Measurements from ENCODE around the gene RASA4B.
"Not testable (repeated sequence)": the region's sequence is repeated elsewhere in the genome, so short reads cannot be mapped to it uniquely, and the experiment has no call there.

RASA4B gene

DNA sequence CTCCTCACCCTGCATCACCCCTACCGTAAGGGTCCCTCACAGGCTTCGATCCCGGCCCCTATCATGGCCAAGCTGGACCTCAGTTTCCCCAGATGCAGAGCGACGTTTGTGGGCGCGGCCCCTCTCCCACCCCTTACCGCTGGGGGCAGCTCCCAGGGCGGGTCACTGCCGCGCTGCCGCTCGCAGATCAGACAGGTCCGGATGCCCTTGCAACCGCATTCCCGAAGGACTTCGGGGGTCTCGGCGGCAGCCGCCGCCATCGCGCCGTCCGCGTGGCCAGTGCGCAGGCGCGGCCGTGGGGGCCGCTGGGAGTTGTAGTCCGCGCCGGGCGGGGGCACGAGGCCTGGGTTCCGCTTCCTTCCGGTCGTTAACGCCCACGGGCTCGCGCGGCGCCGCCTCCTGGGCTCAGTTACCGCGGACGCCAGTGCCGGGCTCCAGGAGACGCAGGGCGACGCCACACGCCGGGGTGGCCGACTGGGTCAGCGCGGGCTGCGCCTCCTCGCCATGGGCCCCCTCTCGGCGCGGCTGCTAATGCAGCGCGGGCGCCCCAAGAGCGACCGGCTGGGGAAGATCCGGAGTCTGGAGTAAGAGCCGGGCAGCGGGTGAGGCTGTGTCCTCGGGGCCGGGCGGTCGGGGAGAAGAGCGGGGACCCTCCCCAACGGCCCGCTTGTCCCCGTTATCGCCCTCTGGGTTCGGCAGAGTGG, 52.8 kb downstream of the RASA4B start, which contains the start of the genes ALKBH4 and LRWD1:
Gene ALKBH4, minus strand, starts transcription at position 287 of the 704 bp plus-strand sequence. Its CDS starts 27 bp downstream, at position 260.
Gene LRWD1, plus strand, starts transcription at position 408 of the 704 bp plus-strand sequence. Its CDS starts 97 bp downstream, at position 505.
- WGBS, 2 experiments: 0% methylated on average over 81 of the region's 81 CpGs
- peak within 1 kb of the TSS; percentile 91 for H3K4me3 ChIP-seq (ENCODE audit: insufficient read depth, low read depth, low read length)
- peak within 1 kb of the TSS; percentile 50 for H3K27ac ChIP-seq (ENCODE audit: insufficient read depth, low read depth, low read length, poor library complexity, severe bottlenecking)

DNA sequence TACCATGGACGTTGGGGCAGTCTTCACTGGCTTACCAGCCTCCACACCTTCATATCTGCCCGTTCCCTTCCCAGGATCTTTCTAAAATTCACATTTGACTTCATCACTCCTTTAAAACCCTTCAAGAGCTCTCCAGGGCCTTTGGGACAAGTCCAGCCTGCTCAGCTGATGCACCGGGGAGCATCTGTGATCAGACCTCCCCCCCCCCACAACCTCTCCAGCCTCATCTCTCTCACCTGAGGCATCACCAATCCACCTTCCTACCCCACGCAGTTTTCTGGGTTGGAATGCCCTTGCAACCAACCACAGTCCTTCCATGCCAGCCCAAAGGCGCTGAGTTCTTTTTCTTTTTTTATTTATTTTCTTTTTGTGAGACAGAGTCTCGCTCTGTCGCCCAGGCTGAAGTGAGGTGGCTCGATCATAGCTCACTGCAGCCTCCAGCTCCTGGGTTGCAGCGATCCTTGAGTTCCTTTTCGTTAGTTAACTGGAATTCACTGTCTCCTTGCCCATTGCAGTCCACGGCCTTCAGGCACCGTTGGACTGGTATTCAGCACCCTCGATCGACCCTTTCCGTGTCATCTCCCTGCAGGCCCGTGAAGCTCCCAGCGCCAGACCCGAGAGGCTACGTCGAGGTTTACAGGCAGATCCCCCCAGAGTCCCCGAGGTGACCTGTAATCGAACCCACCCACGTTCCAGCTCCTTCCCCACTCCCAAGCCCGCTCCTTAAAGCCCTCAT, 53.6 kb downstream of the RASA4B start:
- peak overlapping the region; percentile 91 for H3K4me3 ChIP-seq (ENCODE audit: insufficient read depth, low read depth, low read length)
- H3K27ac ChIP-seq (ENCODE audit: insufficient read depth, low read depth, low read length, poor library complexity, severe bottlenecking): no peak overlapping the region
- H3K9me3 ChIP-seq (ENCODE audit: control insufficient read depth, low read length): no peaks in the 10 kb centered on the region
- H3K4me1 ChIP-seq (ENCODE audit: control insufficient read depth, insufficient read depth, low read length): peaks cover 16% of the 10 kb centered on the region
- 23 to 24% methylated on average over 24 of the region's 24 CpGs for WGBS, 2 experiments
- no peaks in the 10 kb centered on the region for H3K27me3 ChIP-seq (ENCODE audit: control insufficient read depth, insufficient read depth, low read length, poor library complexity, severe bottlenecking)
- peaks cover 7% of the 10 kb centered on the region for H3K36me3 ChIP-seq (ENCODE audit: control insufficient read depth, insufficient read depth, low read length)

More for the DNA sequence above, 52.8 kb downstream of the RASA4B start, which contains the start of the genes ALKBH4 and LRWD1:
- Histone ChIP-seq H3K9me3 (ENCODE audit: control insufficient read depth, low read length) (no peaks in the 10 kb centered on the region), H3K36me3 (ENCODE audit: control insufficient read depth, insufficient read depth, low read length) (peaks cover 4% of the 10 kb centered on the region), H3K27me3 (ENCODE audit: control insufficient read depth, insufficient read depth, low read length, poor library complexity, severe bottlenecking) (no peaks in the 10 kb centered on the region), H3K4me1 (ENCODE audit: control insufficient read depth, insufficient read depth, low read length) (peaks cover 16% of the 10 kb centered on the region)

DNA sequence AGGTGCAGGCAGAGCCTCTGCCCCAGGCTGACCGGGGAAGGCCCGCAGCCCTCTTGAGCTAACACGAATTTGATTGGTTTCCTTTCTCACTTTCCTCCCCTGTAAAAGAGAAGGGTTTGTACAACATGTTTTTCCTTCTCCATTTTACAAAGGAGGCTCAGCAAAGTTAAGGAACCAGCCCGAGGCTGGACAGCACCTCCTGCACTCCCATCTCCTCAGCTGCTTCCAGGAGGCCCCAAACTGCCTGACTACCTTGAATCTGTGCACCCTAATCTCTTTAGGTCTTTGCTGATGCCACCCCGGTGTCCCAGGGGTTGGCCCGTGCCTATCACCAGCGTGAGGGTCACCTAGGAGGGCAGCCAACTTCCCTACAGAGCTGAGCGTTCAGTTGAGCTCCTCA, 57.1 kb downstream of the RASA4B start:
- 95 to 96% methylated on average over 8 of the region's 8 CpGs for WGBS, 2 experiments
- H3K27me3 ChIP-seq (ENCODE audit: control insufficient read depth, insufficient read depth, low read length, poor library complexity, severe bottlenecking): no peaks in the 10 kb centered on the region

DNA sequence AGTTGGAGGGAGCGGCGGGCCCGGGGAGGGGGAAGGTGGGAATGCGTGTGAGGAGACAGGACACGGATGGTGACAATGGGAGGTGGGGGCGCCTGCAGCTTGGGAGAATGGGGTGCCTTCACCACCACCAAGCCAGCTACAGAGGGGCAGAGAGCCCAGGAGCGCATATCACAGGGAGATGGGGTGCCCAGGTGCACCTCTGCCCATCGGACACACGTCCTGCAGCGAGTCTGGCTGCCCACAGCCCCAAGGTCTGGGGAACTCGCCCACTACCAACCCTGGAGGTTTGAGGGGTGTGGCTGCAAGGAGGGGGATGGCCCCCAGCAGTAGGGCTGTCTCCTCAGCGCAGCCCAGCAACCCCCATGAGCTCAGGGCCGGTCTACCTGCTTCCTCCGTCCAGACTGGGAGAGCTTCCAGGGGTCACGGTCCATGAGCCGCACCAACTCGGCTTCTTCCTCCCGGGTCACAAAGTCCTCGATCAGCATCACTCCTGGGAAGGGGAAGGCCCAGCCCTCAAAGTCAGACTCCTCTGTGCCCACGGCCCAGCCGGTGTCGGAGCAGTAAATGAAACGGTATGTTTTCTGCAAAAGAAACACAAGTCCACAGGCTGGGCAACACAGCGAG, 58.2 kb downstream of the RASA4B start:
- Histone ChIP-seq H3K27ac (ENCODE audit: insufficient read depth, low read depth, low read length, poor library complexity, severe bottlenecking) (no peak overlapping the region), H3K9me3 (ENCODE audit: control insufficient read depth, low read length) (no peaks in the 10 kb centered on the region), H3K4me3 (ENCODE audit: insufficient read depth, low read depth, low read length) (no peak overlapping the region), H3K4me1 (ENCODE audit: control insufficient read depth, insufficient read depth, low read length) (peaks cover 7% of the 10 kb centered on the region), H3K36me3 (ENCODE audit: control insufficient read depth, insufficient read depth, low read length) (peaks cover 16% of the 10 kb centered on the region), H3K27me3 (ENCODE audit: control insufficient read depth, insufficient read depth, low read length, poor library complexity, severe bottlenecking) (no peaks in the 10 kb centered on the region)
- WGBS, 2 experiments: 96% methylated on average over 23 to 24 of the region's 24 CpGs

More for the DNA sequence above, 57.1 kb downstream of the RASA4B start:
- no peaks in the 10 kb centered on the region for H3K9me3 ChIP-seq (ENCODE audit: control insufficient read depth, low read length)
- H3K4me3 ChIP-seq (ENCODE audit: insufficient read depth, low read depth, low read length): no peak overlapping the region
- no peak overlapping the region for H3K27ac ChIP-seq (ENCODE audit: insufficient read depth, low read depth, low read length, poor library complexity, severe bottlenecking)
- peaks cover 9% of the 10 kb centered on the region for H3K4me1 ChIP-seq (ENCODE audit: control insufficient read depth, insufficient read depth, low read length)
- peaks cover 16% of the 10 kb centered on the region for H3K36me3 ChIP-seq (ENCODE audit: control insufficient read depth, insufficient read depth, low read length)

DNA sequence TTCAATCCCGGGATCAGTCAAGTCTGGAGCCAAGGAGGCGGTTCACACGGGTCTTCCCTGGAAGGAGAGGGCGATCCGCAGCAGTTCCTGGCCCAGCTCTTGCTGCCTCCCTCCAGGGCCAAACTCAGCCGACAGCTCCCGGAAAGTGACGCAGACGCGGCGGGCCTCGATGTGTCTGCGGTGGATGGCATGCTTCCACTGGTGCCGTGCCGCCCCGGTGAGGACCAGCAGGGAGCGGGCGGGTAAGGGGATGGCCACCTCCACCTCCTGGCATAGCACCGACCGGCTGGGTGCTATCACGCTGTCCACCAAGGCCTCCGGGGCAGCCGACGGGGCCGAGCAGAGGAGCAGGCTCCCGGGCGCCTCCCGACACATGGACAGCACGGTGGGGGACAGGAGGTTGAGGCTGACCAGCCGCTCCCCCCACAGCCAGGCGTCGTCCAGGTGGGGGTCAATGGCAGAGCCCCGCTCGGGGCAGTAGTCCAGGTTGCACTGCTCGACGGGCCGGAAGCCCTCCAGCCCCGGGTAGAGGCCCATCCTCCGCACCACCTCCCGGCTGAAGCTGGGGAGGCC, 60.1 kb downstream of the RASA4B start:
- H3K27me3 ChIP-seq (ENCODE audit: control insufficient read depth, insufficient read depth, low read length, poor library complexity, severe bottlenecking): no peaks in the 10 kb centered on the region
- H3K36me3 ChIP-seq (ENCODE audit: control insufficient read depth, insufficient read depth, low read length): peaks cover 16% of the 10 kb centered on the region
- no peak overlapping the region for H3K4me3 ChIP-seq (ENCODE audit: insufficient read depth, low read depth, low read length)
- H3K27ac ChIP-seq (ENCODE audit: insufficient read depth, low read depth, low read length, poor library complexity, severe bottlenecking): no peak overlapping the region
- H3K9me3 ChIP-seq (ENCODE audit: control insufficient read depth, low read length): no peaks in the 10 kb centered on the region
- H3K4me1 ChIP-seq (ENCODE audit: control insufficient read depth, insufficient read depth, low read length): no peaks in the 10 kb centered on the region
- 96% methylated on average over 40 of the region's 40 CpGs for WGBS, 2 experiments

DNA sequence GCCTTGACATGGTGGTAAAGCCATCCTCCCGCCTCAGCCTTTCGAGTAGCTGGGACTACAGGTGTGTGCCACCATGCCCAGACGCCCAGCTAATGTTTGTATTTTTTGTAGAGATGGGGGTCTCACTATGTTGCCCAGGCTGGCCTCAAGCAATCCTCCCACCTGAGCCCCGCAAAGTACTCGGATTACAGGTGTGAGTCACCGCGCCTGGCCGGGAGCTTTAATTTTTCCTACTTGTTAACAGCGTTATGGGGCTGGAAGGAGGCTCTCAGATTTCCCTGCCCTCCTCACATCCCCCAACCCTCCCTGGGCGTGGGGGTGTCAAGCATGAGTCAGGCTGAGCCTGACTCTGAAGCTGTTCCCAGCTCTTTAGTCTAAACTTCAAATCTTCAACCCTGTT, 61.2 kb downstream of the RASA4B start:
- H3K27me3 ChIP-seq (ENCODE audit: control insufficient read depth, insufficient read depth, low read length, poor library complexity, severe bottlenecking): no peaks in the 10 kb centered on the region
- WGBS, 2 experiments: 93 to 95% methylated on average over 10 of the region's 10 CpGs
- H3K36me3 ChIP-seq (ENCODE audit: control insufficient read depth, insufficient read depth, low read length): peaks cover 16% of the 10 kb centered on the region
- no peak overlapping the region for H3K27ac ChIP-seq (ENCODE audit: insufficient read depth, low read depth, low read length, poor library complexity, severe bottlenecking)
- no peaks in the 10 kb centered on the region for H3K9me3 ChIP-seq (ENCODE audit: control insufficient read depth, low read length)
- H3K4me1 ChIP-seq (ENCODE audit: control insufficient read depth, insufficient read depth, low read length): peaks cover 2% of the 10 kb centered on the region
- H3K4me3 ChIP-seq (ENCODE audit: insufficient read depth, low read depth, low read length): no peak overlapping the region

DNA sequence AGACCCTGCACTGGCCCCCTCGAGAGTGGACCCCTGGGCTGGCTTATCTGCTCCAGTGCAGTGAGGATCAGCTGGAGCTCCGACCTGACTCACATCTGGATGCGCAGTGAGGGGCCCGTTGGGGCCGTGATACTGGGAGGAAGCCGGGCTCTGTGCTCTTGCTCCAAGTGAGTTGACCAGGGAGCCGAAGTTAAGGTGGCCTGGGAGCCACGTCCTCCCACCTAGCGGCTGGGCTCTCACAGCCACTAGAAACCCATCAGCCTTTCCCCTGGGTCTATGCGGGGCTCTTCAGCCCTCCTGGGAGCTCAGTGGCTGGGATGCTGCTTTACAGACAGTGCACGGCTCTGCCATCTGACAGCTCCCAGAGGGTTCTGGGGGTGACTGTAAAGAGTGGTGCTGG, 62.0 kb downstream of the RASA4B start:
- WGBS, 2 experiments: 93 to 95% methylated on average over 11 of the region's 11 CpGs
- no peak overlapping the region for H3K4me3 ChIP-seq (ENCODE audit: insufficient read depth, low read depth, low read length)
- H3K4me1 ChIP-seq (ENCODE audit: control insufficient read depth, insufficient read depth, low read length): peaks cover 4% of the 10 kb centered on the region
- peaks cover 16% of the 10 kb centered on the region for H3K36me3 ChIP-seq (ENCODE audit: control insufficient read depth, insufficient read depth, low read length)
- H3K27ac ChIP-seq (ENCODE audit: insufficient read depth, low read depth, low read length, poor library complexity, severe bottlenecking): no peak overlapping the region
- H3K27me3 ChIP-seq (ENCODE audit: control insufficient read depth, insufficient read depth, low read length, poor library complexity, severe bottlenecking): no peaks in the 10 kb centered on the region
- no peaks in the 10 kb centered on the region for H3K9me3 ChIP-seq (ENCODE audit: control insufficient read depth, low read length)

DNA sequence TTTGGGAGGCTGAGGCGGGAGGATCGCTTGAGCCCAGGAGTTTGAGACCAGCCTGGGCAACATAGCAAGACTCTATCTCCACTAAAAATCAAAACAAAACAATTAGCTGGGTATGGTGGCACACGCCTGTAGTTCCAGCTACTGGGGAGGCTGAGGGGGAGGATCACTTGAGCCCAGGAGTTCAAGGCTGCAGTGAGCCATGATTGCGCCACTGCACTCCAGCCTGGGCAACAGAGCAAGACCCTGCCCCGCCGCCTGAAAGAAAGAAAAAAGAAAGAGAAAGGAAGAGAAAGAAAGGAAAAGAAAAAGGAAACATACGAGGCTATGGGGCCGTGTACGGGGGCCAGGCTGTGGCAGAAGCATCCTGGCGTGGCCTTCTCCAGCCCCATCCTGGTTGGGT, 62.6 kb downstream of the RASA4B start:
- not testable (repeated sequence) for H3K4me1 ChIP-seq (ENCODE audit: control insufficient read depth, insufficient read depth, low read length); H3K9me3 ChIP-seq (ENCODE audit: control insufficient read depth, low read length); H3K27ac ChIP-seq (ENCODE audit: insufficient read depth, low read depth, low read length, poor library complexity, severe bottlenecking); H3K27me3 ChIP-seq (ENCODE audit: control insufficient read depth, insufficient read depth, low read length, poor library complexity, severe bottlenecking); H3K4me3 ChIP-seq (ENCODE audit: insufficient read depth, low read depth, low read length)
- H3K36me3 ChIP-seq (ENCODE audit: control insufficient read depth, insufficient read depth, low read length): peaks cover 16% of the 10 kb centered on the region
- 93 to 95% methylated on average over 10 of the region's 10 CpGs for WGBS, 2 experiments

DNA sequence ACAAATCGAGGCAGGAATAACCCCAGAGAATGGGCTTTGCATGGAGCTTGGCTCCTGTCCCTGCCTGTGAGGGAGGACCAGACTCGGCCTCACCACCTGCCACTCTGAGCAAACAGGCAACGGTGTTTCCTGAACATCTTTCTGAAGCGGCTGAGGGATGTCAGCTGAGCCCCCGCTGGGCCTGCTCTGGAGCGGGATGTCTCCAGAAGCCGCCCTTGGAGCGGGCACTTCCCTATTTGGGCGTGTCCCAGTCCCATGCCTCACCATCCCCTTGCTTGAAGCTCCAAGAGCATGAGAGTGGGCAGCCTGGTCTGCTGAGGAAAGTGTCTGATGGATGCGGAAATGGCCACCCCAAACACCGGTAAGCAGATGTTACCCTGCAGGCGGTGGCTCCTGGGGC, 63.1 kb downstream of the RASA4B start:
- no peak overlapping the region for H3K27ac ChIP-seq (ENCODE audit: insufficient read depth, low read depth, low read length, poor library complexity, severe bottlenecking)
- no peaks in the 10 kb centered on the region for H3K9me3 ChIP-seq (ENCODE audit: control insufficient read depth, low read length)
- 82% methylated on average over 12 of the region's 12 CpGs for WGBS, 2 experiments
- no peak overlapping the region for H3K4me3 ChIP-seq (ENCODE audit: insufficient read depth, low read depth, low read length)
- no peaks in the 10 kb centered on the region for H3K27me3 ChIP-seq (ENCODE audit: control insufficient read depth, insufficient read depth, low read length, poor library complexity, severe bottlenecking)
- H3K36me3 ChIP-seq (ENCODE audit: control insufficient read depth, insufficient read depth, low read length): peaks cover 16% of the 10 kb centered on the region
- peaks cover 4% of the 10 kb centered on the region for H3K4me1 ChIP-seq (ENCODE audit: control insufficient read depth, insufficient read depth, low read length)

DNA sequence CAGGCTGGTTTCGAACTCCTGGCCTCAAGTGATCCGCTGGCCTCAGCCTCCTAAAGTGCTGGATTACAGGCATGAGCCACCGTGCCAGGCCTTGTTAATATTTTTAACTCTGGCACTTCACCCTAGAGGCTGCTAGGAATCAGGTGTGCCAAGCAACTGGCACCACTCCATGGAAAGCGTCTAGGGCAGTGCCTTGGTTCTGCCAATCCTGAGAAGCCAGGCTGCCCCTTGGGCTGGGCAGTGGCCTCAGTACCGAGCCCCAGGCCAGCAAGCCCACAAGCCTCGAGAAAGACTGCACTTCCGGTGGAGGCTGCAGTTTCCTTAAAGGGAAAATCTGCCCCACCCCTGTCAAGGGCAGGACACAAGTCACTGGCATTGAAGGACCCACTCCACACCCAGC, 64.3 kb downstream of the RASA4B start:
- H3K27me3 ChIP-seq (ENCODE audit: control insufficient read depth, insufficient read depth, low read length, poor library complexity, severe bottlenecking): no peaks in the 10 kb centered on the region
- no peaks in the 10 kb centered on the region for H3K9me3 ChIP-seq (ENCODE audit: control insufficient read depth, low read length)
- no peak overlapping the region for H3K27ac ChIP-seq (ENCODE audit: insufficient read depth, low read depth, low read length, poor library complexity, severe bottlenecking)
- H3K36me3 ChIP-seq (ENCODE audit: control insufficient read depth, insufficient read depth, low read length): peaks cover 11% of the 10 kb centered on the region
- no peak overlapping the region for H3K4me3 ChIP-seq (ENCODE audit: insufficient read depth, low read depth, low read length)
- 91 to 93% methylated on average over 7 of the region's 7 CpGs for WGBS, 2 experiments
- H3K4me1 ChIP-seq (ENCODE audit: control insufficient read depth, insufficient read depth, low read length): peaks cover 4% of the 10 kb centered on the region
